GM21423 (cell line): Measurements from ENCODE around the gene IFIT1B.

Experiments
- ATAC-seq: cut with Tn5 transposase; IDR thresholded peaks from one replicate; pipeline ENCODE4 v1.9.1; 2021; ENCODE audit warnings: mild to moderate bottlenecking, moderate library complexity; ENCODE audit not compliant: unreplicated experiment

IFIT1B gene

GRCh38 chr10:89347701-89348457 is 30.0 kb upstream of the IFIT1B start:
- ATAC-seq = no peak

DNA sequence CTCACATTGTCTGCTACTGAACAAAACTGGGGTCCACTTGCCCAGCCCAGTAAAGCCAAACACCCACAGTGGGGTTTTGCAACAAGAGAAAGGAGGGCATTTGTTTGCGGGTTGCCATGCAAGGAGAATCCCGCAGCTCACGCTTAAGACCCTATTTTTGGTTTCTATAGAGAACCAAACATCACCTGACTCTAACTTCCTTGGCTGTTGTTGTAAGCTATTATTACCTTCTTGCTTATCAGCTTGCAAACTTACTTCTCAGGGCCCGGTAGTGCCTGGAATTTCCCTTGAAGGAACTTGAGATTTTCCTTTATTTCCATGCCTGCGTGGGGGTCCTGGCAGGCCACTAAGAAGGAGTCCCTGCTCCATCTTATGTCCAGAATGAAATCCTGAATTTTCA is 29.4 kb upstream of the IFIT1B start:
- ATAC-seq = no peak

DNA sequence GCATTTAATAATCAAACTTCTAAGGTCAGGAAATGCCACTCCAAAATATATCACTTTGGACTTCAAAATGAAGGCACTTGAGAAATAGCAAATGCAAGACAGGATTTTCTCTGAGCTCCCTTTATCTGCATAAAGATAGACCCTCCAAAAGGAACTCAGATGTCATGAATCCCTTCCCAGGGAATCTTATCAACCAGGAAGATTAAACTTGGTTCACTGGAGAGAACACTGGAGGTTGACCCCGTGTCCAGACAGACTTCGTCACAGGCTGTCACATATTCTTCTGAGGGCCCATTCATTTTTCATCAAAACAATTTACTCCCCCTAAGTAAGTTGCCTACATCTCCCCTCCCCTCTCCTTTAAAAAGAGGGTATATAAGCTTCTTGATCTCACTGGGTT is 28.9 kb upstream of the IFIT1B start:
- no peak for ATAC-seq

GRCh38 chr10:89350631-89351315 is 27.1 kb upstream of the IFIT1B start:
- peak; percentile 22 for ATAC-seq

DNA sequence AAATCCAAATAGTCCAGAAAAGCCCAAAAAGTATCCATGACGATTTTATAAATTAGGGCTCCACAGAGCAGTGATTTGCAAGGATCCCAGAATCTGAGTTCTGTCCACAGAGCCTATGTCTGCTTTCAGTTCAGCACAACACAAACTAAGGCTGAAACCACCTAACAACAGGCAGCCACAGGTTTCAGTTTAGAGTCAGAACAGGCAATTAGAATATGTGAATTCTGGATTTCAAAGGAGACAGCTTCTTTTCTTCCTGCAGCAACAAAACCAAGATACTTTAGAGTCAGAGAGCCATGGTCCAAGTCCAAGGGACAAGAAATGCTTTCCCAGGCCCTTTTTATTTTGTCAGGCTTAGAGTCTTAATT is 26.5 kb upstream of the IFIT1B start:
- peak; percentile 76 for ATAC-seq

DNA sequence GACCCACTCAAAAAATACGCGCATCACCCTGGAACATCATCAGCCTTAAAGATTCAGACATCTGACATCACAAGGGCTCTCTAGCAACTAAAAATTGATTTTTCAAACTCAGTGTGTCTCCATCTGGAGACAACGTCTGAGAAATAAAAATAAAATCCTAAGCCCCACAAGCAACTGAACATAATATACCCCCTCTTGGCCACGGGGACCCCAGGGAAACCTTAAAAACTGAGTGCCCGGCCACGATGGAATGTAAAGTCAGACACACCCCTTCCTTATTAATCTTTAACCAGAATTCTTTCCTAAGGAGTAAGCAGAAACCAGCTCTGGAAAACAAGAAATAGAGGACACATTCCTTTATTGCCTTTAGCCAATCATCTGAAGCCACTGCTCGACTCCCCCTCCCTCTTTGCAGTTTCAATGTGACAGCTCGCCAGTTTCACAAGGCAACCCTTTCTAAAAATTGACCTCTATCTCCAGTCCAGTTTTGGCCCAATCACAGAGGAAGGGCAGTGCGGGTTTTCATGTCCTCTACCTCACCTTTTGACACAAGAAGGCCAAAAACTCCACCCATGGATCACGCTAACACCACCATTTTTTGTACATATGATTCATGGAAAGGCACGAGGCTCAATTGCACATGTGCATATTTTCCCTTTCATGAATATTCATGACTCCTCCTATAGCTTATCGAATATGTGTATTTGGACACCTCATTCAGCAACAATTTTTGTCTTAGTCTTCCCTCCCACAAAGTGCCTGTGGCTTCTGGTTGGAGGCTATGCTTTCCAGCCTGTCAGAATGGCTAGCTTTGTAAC is 25.9 kb upstream of the IFIT1B start:
- ATAC-seq = peak; percentile 30

DNA sequence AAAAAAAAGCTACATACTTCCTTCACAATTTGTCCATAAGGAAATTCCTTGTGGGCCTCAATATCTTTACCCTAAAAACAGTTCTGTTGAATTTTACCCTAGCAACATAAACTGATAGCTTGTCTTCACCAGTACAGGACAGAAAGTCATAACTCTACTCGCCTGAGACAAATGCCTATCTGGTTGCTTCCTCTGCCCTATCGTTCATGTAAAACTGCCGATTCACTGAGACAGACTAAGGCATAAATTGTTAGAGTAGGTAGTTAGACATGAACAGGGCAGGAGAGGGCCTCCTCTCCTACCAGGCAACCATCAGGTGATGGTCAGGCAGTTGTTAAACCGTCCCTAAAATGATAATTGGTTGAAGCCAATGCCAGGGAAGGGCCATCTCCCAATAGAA is 25.1 kb upstream of the IFIT1B start:
- ATAC-seq = no peak

DNA sequence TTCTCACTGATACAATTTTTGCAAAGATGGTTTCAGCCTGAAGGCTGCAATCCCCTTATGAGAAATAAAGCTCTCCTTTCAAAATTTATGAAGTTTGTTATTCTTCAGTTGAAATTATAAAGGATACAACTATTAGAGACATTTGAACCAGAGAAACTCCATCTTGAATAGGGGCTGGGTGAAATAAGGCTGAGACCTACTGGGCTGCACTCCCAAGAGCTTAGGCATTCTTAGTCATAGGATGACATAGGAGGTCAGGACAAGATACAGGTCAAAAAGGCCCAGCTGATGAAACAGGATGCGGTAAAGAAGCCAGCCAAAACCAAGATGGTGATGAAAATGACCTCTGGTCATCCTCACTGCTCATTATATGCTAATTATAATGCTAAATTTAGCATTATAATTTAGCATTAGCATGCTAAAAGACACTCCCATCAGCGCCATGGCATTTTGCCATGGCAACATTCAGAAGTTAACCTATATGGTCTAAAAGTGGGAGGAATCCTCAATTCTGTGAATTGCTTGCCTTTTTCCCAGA is 22.4 kb upstream of the IFIT1B start:
- no peak for ATAC-seq

DNA sequence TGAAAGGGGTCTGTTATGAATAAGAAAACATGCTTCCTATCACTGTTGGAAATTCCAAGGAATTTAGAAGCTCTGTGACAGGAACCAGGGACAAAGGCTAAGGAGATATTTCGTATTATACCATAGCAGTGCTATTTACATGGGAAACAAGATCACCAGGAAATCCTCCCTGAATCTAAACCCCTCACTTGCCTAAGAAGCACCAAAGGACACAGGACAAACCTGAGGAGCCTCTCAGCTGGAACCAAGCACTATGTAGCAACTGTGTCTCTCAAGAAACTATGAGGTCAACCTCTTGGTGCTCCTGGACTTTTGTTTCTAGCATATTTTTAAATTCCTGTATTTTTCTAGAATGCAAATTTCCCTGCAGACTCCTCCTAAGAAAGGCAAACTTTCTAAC is 20.8 kb upstream of the IFIT1B start:
- no peak for ATAC-seq

GRCh38 chr10:89357975-89358374 is 19.9 kb upstream of the IFIT1B start:
- no peak for ATAC-seq

DNA sequence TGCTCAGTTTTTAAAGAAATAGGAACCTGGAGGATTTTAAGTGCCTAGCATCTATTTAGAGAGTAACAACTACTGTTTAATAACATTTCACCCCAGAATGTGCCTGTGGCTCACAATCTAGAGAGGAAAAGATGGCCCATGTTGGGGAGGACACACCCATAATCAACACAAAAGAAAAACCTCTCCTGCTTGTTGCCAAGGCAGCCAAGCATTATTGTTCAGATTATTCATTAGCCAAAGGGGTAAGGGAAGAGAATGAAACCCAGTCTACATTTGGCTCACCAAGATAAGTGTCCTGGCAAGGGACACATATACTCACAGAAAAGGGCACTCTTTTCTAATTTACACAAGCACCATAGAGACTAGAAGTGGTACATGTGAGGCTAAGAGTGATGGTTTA is 17.7 kb upstream of the IFIT1B start:
- no peak for ATAC-seq

DNA sequence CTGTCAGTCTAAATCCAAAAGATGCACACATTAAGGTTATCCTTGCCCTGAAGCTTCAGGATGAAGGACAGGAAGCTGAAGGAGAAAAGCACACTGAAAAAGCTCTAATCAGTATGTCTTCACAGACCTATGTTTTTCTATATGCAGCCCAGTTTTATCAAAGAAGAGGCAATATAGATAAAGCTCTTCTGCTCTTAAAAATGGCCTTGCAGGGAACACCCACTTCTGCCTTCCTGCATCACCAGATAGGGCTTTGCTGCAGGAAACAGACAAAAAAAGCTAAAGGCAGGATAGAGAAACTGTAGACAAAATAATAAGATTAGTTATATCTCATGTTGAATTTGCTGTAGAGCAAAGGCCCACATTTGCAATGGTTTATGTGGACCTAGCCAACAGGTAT is 14.9 kb upstream of the IFIT1B start:
- no peak for ATAC-seq

- ATAC-seq = peak; percentile 34
These were observed 14.0 kb upstream of the IFIT1B start for GRCh38 chr10:89363729-89364442.

GRCh38 chr10:89364531-89364930 is 13.3 kb upstream of the IFIT1B start:
- ATAC-seq = peak; percentile 29

DNA sequence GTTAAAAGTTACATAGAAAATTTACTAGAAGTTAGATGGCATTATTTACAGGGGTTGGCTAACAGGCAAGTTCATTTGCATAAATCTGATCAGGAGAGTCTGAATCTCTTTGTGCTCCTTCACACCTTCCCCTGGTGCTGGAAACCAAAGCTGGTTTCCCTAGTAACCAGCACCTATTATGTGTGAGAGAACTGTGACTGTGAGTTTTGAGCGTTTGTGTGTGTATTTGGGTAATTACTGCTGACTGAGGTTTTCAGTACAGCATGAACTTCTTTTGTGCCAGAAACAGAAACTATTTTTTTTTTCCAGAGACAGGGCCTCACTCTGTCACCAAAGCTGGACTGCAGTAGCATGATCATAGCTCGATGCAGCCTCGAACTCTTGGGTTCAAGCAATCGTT is 10.3 kb upstream of the IFIT1B start:
- peak; percentile 83 for ATAC-seq

- no peak for ATAC-seq
These were observed 9.7 kb upstream of the IFIT1B start for GRCh38 chr10:89368129-89368528.

GRCh38 chr10:89369156-89370105 is 8.4 kb upstream of the IFIT1B start:
- no peak for ATAC-seq

GRCh38 chr10:89371079-89371478 is 6.8 kb upstream of the IFIT1B start:
- no peak for ATAC-seq

GRCh38 chr10:89371987-89372386 is 5.9 kb upstream of the IFIT1B start:
- no peak for ATAC-seq
